Caki2 (cell line): ENCODE measurements around the gene SLC25A48. TPM values are rescaled to one million over a fixed set of nuclear protein-coding genes. Genes with fewer than 3 reads are reported as not detected.
A peak's percentile ranks its signal among the peaks of the same experiment; 100 is the strongest.

Source experiments
- DNase-seq: peaks from one replicate; pipeline ENCODE4 v3.0.0-alpha.2; 2015; ENCODE audit warnings: low read depth
- in situ Hi-C: cut with HindIII; loops from 2 replicates; pipeline ENCODE4 v1.10.0; 2016; ENCODE audit warnings: low sequenced_read_pairs, low pct_unique_long_range_greater_than_20kb, mixed read lengths
- total RNA-seq: library from RNA; depleted of rRNA; stranded (reverse); fragments of >200 nt; shearing (Covaris generic); gene quantifications from 2 replicates; pipeline ENCODE4 v1.2.3, GENCODE V29; 2014; ENCODE audit warnings: low replicate concordance; rRNA removed

Gene SLC25A48
- not detected in 2 replicates for total RNA-seq

GRCh38 chr5:135834639-135835529, at the start of gene SLC25A48:
Gene SLC25A48, plus strand, starts transcription at chr5:135834663. Its CDS starts 185 bp downstream, at chr5:135834848.
- in situ Hi-C loops, result no loop called here
- DNase-seq, result peak; percentile 45

- DNase-seq, result no peak
- in situ Hi-C loops, result no loop called here
These were observed 33.8 kb upstream of the SLC25A48 start for GRCh38 chr5:135800656-135801055.

DNA sequence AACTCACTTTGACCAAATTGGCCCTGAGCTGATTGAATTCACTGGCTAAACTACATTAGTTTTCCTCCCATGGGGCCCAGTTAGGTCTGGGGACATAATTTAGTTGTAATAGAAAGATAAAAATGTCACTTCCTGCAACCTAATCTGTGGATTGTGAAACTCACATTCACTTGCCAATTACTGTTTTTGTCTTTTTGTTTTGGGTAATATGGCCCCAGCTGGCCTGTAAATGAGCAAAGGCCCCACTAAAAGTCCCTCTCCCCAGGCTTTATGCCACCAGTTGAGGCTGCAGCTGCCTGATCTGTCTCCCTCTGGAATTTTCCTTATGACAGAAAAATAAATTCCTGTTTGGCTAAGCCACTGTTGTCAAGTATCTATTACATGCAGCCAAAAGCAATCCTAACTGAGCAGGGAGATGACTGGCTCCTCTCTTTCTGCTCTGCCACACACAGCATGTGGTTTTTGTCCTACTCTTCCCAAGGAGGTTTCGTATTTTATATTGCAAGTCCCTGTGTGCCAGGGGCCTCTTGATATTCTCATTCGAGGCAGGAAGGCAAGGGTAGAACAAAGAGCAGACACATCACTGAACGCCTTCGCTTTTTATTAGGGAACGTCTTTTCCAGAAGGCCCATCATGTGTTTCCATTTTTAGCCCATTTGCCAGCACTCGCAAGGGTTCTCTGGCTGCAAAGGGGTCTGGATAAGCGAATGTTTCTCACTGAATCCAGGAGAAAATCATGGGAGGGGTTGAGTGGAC, 24.1 kb upstream of the SLC25A48 start:
- in situ Hi-C loops, result no loop called here
- no peak for DNase-seq

DNA sequence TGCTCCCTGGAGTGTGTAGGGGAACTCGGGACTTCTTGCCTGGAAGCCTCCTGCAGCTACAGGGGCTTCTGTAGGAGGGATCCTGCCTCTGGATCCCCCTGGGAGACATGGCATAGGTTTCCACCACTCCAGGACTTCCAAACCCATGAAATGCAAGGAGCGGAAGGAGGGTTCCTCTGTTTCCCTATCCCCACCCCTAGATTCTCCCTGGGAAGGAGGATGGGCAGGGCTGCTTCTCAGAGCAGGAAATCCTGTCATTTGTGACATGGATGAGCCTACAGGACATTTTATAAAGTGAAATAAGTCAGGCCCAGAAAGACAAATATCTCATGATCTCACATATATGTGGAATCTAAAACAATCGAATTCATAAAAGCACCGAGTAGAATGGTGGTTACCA, 23.5 kb upstream of the SLC25A48 start:
- no peak for DNase-seq
- in situ Hi-C loops, result no loop called here

GRCh38 chr5:135813758-135814157, 20.7 kb upstream of the SLC25A48 start:
- DNase-seq, result no peak
- in situ Hi-C loops, result no loop called here

GRCh38 chr5:135814316-135814715, 20.1 kb upstream of the SLC25A48 start:
- no peak for DNase-seq
- in situ Hi-C loops, result no loop called here

DNA sequence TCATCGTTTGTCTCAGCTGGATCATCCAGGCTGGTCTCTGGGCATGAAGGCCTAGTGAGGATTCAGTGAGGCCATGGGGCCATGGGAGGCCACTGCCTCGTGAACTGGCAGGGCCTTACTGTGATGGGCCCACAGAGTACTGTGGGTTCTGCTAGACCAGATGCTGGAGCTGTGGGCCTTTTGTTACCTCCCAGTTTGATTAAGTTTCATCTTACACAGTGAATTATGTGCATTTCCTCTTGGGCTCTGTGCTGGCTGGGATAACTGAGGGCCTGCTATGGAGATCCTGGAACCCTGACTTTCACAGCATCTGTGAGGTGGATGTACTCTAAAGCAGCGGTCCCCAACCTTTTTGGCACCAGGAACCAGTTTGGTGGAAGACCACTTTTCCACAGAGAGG, 19.7 kb upstream of the SLC25A48 start:
- in situ Hi-C loops, result no loop called here
- DNase-seq, result no peak

DNA sequence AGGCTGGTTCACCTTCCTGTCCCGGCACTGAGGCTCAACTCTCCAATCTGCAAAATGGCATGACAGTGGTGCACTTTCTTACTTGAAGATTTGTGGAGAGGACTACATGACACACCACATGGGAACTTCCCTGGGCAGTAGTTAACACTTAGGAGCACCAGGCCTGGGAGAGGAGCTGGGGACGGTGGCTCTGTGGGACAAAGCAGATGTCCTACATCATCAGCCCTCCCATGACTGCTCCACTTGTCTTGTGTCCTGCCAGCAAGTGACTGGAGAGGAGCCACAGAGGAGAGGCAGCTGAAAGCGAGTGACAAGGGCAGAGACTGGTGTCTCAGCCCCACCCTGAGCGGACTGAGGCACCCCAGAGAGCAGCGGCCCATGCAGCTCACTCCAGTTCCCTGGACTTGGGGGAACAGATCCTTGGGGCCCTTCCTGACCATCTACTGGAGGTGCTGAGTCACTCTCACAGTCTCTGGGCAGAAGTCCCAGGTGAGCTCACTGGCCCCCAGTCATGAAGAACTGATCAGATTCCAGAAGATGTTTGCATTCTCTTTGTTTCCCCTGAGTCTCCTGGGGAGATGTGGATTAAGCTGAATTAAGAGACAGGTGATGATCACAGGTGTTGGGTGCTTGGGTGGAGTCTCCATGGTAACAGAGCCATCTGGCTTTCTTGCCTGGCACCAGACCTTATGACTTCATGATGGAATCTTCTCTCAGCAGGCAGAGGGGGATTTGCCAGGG, 13.2 kb upstream of the SLC25A48 start:
- in situ Hi-C loops, result no loop called here
- DNase-seq, result peak; percentile 6

- in situ Hi-C loops, result no loop called here
- DNase-seq, result no peak
These were observed 12.7 kb upstream of the SLC25A48 start for GRCh38 chr5:135821802-135822201.

GRCh38 chr5:135822286-135822685, 12.2 kb upstream of the SLC25A48 start:
- in situ Hi-C loops, result no loop called here
- no peak for DNase-seq

DNA sequence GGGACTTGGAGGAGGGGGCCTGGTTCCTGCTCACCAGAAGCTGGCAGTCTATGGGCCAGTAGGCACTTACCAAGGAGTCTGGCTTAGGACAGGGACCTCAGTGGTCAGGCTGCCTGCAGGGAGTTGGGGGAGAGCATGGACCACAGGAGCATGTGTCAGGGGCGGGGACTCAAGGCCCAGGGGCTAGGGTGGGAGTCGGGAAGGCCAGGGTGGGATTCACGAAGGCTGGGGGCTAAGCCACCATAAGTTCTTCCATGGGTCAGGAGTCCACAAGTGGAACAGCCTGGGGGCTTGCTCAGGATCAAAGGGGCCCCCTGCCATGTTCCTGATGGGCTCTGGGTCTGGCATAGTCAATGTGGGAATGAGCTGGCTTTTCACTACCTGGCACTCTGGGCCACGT, 11.5 kb upstream of the SLC25A48 start:
- in situ Hi-C loops, result no loop called here
- DNase-seq, result no peak

- in situ Hi-C loops, result no loop called here
- DNase-seq, result no peak
These were observed 10.6 kb upstream of the SLC25A48 start for GRCh38 chr5:135823881-135824280.

DNA sequence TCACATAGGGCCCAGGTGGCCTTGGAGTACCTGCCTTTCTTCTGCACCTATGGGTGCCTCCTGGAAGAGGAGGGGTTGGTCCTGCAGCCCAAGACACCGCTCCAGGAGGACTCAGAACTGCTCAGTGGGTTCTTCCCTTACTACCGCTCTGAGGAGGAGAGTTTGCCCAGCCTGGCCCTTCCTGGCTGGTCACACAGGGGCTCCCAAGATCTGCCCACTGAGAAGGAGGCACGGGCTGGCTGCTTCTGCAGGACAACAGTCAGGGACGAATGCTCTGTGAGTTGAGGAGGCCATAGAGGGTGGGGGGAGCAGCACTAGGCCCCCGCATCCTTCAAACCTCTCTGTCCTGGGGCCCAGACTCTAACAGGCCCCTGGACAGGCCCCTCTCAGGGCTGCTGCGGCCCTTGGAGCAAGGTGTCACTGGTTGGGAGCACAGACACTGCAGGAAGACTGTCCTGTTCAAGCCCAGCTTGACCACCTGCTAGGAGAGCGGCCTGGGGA, 9.9 kb upstream of the SLC25A48 start:
- DNase-seq, result no peak
- in situ Hi-C loops, result no loop called here

DNA sequence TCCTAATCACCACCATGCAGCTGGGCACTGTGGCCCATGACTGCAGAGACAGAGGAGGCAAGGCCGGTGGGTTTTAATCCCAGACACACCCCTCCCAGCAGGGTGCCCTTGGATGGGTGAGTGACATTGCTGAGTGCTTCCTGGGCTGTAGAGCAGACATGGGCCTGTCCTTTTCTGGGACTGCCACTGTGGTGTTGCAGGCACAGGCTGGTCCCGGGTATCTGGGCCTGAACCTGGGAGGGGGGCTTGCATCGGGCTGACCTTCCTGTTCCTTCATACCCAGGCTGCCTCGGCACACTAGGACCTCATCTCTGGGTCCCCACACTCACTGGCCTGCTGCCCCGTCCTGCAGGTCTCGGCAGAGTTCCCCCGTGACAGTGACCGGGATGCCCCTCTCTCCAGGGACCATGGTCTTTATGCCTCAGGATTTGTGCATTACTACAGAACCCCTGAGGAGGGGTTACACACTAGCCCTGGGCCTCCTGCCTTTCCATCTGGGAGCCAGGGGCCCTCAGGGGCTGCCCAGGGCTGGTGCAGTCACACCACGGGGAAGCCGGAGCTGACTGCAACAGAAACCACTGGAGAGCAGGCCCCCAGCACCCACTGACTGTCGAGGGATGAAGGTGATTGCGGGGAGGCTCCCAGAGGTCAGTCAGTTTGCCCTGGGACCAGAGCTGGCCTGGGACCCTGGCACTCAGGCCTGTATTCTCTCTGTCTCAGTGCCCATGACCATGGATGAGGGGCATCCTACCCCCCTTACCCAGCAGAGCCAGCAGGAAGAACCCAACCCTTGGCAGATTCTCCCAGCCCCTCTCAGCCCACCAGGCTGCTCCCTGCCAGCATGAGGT, 8.9 kb upstream of the SLC25A48 start:
- in situ Hi-C loops, result no loop called here
- DNase-seq, result no peak

DNA sequence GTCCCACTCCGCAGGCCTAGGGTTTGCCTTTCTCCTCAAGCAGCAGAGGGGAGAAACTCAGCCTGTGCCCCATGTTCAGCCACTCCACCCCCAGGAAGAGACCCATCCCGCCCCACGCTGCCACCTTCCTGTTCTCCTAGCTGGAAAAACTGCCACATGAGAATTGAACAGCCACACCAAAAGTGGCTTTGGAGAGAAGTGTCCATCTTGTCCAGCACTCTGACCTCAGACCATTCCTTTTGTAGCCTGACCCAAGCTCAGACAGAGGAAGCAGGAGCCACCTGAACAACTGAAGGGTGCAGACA, 8.3 kb upstream of the SLC25A48 start:
- in situ Hi-C loops, result no loop called here
- DNase-seq, result no peak

GRCh38 chr5:135826994-135827671, 7.3 kb upstream of the SLC25A48 start:
- no peak for DNase-seq
- in situ Hi-C loops, result no loop called here

GRCh38 chr5:135827965-135828781, 6.3 kb upstream of the SLC25A48 start:
- in situ Hi-C loops, result no loop called here
- no peak for DNase-seq
